Cardiac fibroblast (primary cell): ENCODE measurements around the gene LANCL2.

ENCODE experiments used
- DNase-seq, 2 donors: peaks; one replicate each; pipeline versions ENCODE4 v3.0.0 to v3.0.0-alpha.2; 2010; ENCODE audit warnings: low read depth in 2 of 2
- H3K4me3 ChIP-seq, 2 donors: replicated peaks in 1 of 2; 1 replicate in 1 of 2; 2 replicates in 1 of 2; pipeline ENCODE4 v1.5.1; 2011; ENCODE audit warnings: low read depth in 2 of 2, low read length in 2 of 2, mild to moderate bottlenecking in 2 of 2, moderate library complexity in 1 of 2
- CTCF ChIP-seq: IDR thresholded peaks from one replicate; pipeline ENCODE4 v1.5.1; 2011; ENCODE audit warnings: low read depth, mild to moderate bottlenecking, low read length, inconsistent platforms

The LANCL2 gene

GRCh38 chr7:55336540-55336939 is 28.6 kb upstream of the LANCL2 start:
- TF ChIP-seq CTCF, result no peak
- no peak for DNase-seq

GRCh38 chr7:55339033-55340000 is 25.8 kb upstream of the LANCL2 start:
- no peak for TF ChIP-seq CTCF
- DNase-seq, result no peak
- no peak overlapping the region for H3K4me3 ChIP-seq

More at GRCh38 chr7:55336540-55336939, 28.6 kb upstream of the LANCL2 start:
- H3K4me3 ChIP-seq, result no peak overlapping the region

GRCh38 chr7:55342216-55342871 is 22.8 kb upstream of the LANCL2 start:
- TF ChIP-seq CTCF, result no peak

GRCh38 chr7:55343002-55343781 is 21.9 kb upstream of the LANCL2 start:
- DNase-seq, result no peak
- no peak overlapping the region for H3K4me3 ChIP-seq
- no peak for TF ChIP-seq CTCF

More at GRCh38 chr7:55342216-55342871, 22.8 kb upstream of the LANCL2 start:
- no peak overlapping the region for H3K4me3 ChIP-seq
- DNase-seq, result no peak

GRCh38 chr7:55343860-55344606 is 21.1 kb upstream of the LANCL2 start:
- DNase-seq, result no peak
- no peak for TF ChIP-seq CTCF

GRCh38 chr7:55344840-55345239 is 20.3 kb upstream of the LANCL2 start:
- TF ChIP-seq CTCF, result no peak
- no peak for DNase-seq
- H3K4me3 ChIP-seq, result no peak overlapping the region

More at GRCh38 chr7:55343860-55344606, 21.1 kb upstream of the LANCL2 start:
- H3K4me3 ChIP-seq, result no peak overlapping the region
